H1 (cell line): ENCODE results near the gene PMEPA1. TPM values are rescaled to one million over a fixed set of nuclear protein-coding genes. Genes with fewer than 3 reads are reported as not detected.

Experiments used
- BCL11A ChIP-seq, 2 experiments: IDR thresholded peaks; one replicate each; pipeline ENCODE4 v1.6.1; 2011; ENCODE audit warnings: low read depth in 2 of 2, low read length in 2 of 2, mild to moderate bottlenecking in 2 of 2
- CBX5 ChIP-seq: fragments of 300-800, 300-1000 bp; sonication (generic); IDR thresholded peaks from 2 replicates; pipeline ENCODE4 v1.7.1; 2016; ENCODE audit warnings: antibody characterized with exemption, low read length, low read depth
- FOSL1 ChIP-seq: IDR thresholded peaks from 2 replicates; pipeline ENCODE4 v1.6.1; 2011; ENCODE audit warnings: mild to moderate bottlenecking, low read depth, low read length, moderate library complexity; ENCODE audit not compliant: insufficient read depth
- KDM5A ChIP-seq: fragments of 200-600 bp; IDR thresholded peaks from 2 replicates; pipeline ENCODE4 v1.7.1; 2012; ENCODE audit warnings: mild to moderate bottlenecking, low read length, inconsistent platforms, mixed read lengths
- SUZ12 ChIP-seq: fragments of 200-600 bp; sonication (generic); IDR thresholded peaks from 2 replicates; pipeline ENCODE4 v1.6.1; 2012; ENCODE audit warnings: mild to moderate bottlenecking, inconsistent platforms, low read length, moderate library complexity, mixed read lengths
- polyA plus RNA-seq, 7 experiments: library from polyadenylated mRNA; depleted of rRNA in 3 of 7; stranded (reverse) in 5 of 7; unstranded in 2 of 7; fragments of >200 nt in 5 of 7; fragments of 200-250 nt in 2 of 7; gene quantifications; 1 replicate in 5 of 7; 2 replicates in 1 of 7; 4 replicates in 1 of 7; pipeline versions ENCODE4 v1.2.1 to v1.2.3, GENCODE V29; 2011 to 2013; ENCODE audit warnings: missing spikeins in 2 of 7, mixed read lengths in 2 of 7
- total RNA-seq: library from RNA; stranded (reverse); fragmentation: NEBNext Ultra II Directional; extraction: Animal tissue kit (Norgen Biotek cat#: 25700); gene quantifications from 2 replicates; pipeline ENCODE4 v1.2.1, GENCODE V29; 2021
- TF ChIP-seq, protein P1 (sequence below): IDR thresholded peaks from 2 replicates; pipeline ENCODE4 v1.6.1; 2012; ENCODE audit warnings: inconsistent platforms

PMEPA1 gene
- total and polyA plus RNA-seq, 2 of the 8 experiments (the other 6 are each of a cell fraction or from before 2014, with no cell fraction given), result 12.7 to 20.5 TPM

DNA sequence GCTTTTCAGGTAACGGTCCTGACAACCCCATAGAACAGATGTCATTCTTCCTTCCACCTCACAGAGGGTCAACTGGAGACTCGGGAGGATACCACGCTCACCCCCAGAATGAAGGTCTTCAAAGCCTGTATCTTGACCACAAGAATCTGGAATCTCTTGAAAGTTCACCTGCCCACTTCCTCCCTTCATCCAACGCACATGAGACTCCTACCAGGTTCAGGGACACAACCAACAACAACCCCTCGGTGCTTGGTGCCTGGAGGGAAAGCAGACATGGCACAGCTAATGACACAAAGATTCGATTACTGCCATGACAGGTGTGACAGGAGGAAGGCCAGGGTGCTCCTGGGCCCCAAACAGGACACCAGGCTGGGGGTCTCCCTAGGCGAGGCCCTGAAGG lies 8.2 kb downstream of the PMEPA1 start (continued):
- TF ChIP-seq CBX5 (no peak), BCL11A (IDR thresholded peaks at IDR 0.05; ENCODE audit: low read depth in 2 of 2, low read length in 2 of 2) (no peak), KDM5A (no peak), FOSL1 (no peak), SUZ12 (no peak)
- TF ChIP-seq, protein P1, sequence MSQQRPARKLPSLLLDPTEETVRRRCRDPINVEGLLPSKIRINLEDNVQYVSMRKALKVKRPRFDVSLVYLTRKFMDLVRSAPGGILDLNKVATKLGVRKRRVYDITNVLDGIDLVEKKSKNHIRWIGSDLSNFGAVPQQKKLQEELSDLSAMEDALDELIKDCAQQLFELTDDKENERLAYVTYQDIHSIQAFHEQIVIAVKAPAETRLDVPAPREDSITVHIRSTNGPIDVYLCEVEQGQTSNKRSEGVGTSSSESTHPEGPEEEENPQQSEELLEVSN, result no peak
